GM19324 (cell line): Measurements from ENCODE around the gene UPK3BL2.
"Not testable (repeated sequence)": the region's sequence is repeated elsewhere in the genome, so short reads cannot be mapped to it uniquely, and the experiment has no call there.

Experiments
- ATAC-seq: cut with Tn5 transposase; IDR thresholded peaks from one replicate; pipeline ENCODE4 v1.9.1; 2021; ENCODE audit warnings: mild to moderate bottlenecking, moderate library complexity; ENCODE audit not compliant: unreplicated experiment, low FRiP score

UPK3BL2 gene

DNA sequence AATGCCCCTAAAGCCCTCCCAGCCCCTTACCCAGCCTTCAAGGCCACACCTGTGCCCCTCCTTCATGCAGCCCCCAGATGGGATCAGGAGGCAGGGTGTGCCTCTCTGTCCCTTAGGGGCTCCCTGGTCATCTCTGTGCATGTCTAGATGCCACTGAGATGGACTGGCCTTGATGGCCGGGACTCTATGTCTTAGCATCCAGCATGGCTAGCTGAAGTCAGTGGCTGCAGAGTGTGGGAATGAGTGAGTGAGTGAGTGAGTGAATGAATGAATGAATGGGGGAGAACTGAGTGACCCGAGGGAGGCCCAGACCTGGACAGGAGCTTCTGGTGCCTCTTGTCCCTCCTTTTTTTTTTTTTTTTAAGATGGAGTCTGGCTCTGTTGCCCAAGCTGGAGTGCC is 11.4 kb downstream of the UPK3BL2 start:
- ATAC-seq, result not testable (repeated sequence)

DNA sequence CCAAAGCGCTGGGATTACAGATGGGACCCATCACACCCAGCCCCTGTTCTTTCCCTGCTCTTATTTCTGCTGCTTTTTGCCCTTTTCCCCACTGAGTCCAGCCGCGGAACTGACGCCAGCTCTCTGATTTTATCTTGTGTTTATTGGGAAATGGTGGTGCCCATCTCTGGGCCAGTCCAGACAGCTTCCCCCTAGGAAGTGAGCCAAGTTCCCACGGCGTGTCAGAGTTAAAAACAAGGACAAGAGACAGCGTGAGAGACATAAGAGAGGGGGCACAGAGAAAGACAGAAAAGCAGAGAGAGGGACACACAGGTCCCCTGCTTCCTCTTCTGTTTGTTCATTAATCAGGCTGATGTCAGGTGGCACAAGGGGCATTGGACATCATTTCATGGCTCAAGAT is 11.9 kb downstream of the UPK3BL2 start:
- not testable (repeated sequence) for ATAC-seq

DNA sequence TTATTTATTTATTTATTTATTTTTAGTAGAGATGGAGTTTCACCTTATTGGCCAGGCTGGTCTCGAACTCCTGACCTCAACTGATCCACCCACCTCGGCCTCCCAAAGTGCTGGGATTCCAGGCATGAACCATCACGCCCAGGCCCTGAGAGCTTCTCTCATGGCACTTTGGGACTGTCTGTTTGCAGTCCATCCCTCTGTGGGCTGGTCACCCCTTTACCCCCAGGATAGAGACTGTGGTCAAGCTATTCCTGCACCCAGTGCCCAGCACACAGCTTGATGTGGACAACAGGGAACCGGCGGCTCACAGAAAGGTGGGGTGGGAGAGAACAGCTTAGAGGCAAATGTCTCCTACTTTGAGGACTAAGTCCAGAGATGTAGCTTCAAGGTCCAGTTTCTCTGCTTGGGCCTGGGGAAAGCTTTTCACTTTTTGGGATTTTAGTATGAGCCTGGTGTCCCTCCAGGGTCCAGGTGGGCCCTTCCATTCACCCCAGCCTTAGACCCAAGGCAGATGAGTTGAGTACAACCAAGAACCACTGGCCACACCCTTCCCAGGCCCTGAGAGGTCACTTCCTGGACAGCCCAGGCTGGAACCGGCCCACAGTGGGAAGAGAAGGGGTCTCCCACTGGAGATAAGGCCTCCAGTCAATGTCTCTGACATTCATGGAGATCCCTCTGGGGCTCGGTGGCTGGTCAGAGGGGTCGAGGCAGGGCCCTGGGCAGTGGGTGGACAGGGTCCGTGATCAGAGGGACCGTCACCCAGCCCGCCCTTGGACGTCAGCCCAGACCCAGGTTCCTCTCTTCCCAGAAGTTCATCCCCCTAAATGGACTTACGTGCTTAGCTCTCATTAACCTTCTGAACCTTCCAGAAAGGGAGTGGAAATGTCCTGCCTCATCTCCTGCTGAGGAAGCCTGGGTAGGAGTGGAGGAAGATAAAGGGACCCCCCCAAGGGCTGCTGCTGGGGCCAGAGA is 15.4 kb downstream of the UPK3BL2 start:
- not testable (repeated sequence) for ATAC-seq

DNA sequence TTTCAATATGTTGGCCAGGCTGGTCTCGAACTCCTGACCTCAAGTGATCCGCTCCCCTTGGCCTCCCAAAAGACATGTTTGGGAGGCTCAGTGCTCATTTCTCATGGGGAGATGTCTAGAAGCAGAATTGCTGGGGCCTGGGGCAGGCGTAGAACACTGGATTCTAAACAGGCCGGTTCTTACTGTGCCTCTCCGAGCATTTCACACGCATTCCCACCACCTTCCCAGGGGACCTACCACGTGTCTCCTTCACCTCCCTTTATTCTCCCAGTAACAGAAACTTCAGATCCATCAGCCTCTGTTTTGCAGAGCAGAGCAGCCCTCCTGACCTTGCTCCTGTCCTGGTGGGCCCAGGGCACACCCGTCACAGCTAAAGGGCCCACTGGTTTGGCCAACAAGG is 16.3 kb downstream of the UPK3BL2 start:
- ATAC-seq, result not testable (repeated sequence)

DNA sequence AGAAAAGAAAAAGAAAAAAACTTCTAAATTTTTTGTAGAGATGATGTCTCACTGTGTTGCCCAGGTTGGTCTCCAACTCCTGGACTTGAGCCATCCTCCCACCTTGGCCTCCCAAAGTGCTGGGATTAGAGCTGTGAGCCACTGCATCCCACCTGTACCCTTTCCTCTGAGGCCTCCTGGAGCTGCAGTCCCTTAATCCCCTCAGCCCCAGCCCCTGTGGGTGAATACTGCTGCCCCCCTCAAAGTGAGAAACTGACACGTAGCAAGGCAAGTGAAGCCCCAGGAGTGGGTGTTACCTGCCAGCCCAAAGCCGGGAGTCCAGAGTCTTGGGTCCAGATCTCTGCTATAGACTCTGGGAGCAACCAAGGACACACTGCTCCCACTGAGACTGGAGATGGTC is 18.7 kb downstream of the UPK3BL2 start:
- not testable (repeated sequence) for ATAC-seq

DNA sequence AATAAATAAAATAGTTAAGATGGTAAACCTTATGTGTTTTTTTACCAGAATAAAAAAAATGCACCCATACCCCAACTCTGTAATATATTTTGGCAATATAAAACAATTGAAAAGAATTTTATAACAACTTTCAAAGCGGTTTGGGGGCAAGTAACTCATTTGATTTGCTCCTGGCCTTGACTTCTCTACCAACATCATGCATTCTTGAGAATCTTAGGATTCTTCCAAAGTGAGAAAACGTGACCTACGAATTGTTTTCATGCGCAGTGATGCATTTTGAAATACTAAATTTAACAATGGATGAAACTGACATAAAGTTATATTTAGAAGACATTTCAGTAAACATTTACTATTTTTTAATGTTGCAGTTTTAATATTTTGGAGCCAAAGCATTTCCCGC is 22.7 kb downstream of the UPK3BL2 start:
- ATAC-seq, result not testable (repeated sequence)

DNA sequence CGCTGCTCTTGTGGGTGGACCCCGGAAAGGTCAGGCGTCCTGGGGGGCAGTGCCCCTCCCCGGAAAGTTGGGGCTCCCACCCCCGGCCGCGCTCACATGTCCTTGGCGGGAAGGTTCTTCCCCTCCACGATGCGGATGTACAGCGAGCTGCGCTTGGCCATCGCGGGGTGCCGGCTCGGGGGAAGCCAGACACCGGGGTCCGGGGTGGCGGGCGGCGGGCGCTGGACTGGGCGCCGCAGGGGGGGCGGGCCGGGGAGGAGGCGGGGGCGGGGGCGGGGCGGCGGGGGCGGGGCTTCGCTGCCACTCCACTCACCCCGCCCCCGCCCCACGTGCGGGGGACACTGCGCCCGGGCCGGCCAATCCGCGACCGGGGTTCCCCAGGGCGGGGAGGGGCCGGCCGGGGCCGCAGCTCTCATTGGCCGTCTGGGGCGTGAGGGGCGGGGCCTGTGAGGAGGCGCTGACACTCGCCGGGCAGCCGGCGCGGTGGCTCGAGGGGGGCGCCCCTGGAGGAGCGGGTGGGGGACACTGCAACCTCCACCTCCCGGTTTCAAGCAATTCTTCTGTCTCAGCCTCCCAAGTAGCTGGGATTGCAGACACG is 25.8 kb downstream of the UPK3BL2 start, which contains the start of gene RASA4B:
Gene RASA4B (minus strand): TSS at position 228 of the 598 bp plus-strand sequence. CDS start 67 bp downstream, at position 161.
- ATAC-seq, result peak; percentile 83

DNA sequence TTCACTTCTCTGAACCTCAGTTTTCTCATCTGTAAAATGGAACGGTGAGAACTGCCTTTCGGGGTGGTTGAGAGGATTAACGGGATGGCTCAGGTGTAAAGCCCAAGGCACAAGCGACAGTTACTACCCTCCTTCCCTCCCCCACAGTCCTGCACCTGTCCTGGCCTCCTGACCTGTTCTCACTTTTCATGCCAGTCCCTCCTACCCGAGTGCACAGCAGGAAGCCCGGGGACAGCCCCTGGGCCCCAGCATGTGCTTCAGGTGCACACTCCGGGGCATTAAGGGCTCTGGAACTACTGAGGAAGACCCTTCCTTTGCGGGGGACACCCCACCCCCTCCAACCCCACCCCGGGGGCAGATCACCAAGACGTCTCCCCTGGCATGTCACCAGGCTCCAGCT is 26.5 kb downstream of the UPK3BL2 start:
- ATAC-seq, result not testable (repeated sequence)

DNA sequence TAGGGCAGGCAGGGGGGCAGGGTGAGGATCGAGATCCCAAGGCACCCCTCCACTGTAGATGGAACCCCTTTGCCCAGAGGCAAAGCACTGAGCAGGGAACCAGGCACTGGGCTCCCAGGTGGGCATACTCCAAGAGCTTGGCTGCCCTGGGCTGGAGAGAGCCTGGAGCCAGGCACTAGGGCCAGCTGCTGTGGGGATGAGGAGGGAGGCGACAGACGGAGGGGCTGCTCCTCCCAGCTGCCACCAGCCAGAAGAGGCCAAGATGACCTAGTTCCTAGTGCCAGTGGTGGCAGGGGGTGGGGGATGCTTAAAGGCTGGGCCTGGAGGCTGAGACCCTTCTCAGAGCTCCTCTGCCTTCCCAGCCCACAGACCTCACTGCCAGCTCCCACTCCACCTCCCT is 27.6 kb downstream of the UPK3BL2 start:
- not testable (repeated sequence) for ATAC-seq

DNA sequence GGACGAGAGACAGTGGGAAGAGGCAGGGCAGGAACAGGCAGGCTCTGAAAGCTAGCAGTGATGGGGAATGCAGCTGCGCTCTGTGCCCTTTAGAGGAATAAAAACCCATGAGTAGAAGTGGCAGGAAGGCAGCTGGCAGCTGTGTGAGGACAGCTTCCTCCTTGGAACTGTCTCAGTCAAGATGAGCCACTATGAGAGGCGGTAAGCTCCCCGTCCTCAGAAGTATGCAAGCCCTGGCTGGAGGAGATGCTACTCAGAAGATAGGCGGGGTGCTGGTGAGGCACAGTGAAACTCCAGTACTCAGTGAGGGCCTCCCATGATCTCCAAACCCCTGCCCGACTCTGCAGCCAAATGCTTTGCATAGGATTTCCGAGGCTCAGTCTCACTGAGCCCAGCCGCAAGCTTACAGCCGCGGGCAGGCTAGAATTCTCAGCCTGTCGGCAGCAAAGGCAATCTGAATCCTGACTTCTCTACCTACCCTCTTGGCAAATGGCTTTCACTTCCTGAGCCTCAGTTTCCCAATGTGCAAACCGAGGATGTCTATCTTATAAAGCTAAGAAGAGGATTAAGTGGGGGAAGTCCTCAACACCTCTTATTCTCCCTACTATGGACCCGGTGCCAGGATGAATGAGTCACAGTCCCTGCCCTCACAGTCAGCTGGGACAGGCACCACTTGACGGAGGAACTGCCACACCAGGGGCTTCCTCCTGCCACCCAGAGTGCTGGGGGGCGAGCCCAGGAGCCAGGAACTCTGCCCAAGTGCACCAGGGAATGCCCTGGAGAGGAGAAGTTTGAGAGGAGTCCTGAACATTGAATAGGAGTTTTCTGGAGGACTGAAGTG is 28.4 kb downstream of the UPK3BL2 start:
- ATAC-seq, result peak; percentile 70

DNA sequence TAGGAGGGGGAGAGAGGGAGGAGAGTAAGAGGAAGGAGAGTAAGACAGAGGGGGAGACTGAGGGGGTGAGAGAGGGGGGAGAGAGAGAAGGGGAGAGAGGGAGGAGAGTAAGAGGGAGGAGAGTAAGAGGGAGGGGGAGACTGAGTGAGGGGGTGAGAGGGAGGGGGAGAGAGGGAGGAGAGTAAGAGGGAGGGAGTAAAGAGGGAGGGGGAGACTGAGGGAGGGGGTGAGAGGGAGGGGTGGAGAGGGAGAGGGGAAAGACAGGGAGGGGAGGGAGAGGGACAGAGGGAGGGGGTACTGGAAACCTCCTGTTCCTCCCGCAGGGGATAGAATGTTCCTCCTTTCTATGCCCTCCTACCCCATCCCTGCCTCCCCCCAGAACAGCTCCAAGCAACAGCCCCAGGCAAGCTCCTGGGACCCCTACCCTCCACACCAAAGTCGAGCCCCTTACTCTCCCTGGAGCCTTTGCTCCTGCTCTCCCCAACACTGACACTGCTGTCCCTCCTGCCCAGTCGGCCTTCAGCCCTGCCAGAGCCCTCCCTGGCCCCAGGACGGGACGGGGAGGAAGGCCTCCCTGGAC is 30.8 kb downstream of the UPK3BL2 start:
- not testable (repeated sequence) for ATAC-seq

DNA sequence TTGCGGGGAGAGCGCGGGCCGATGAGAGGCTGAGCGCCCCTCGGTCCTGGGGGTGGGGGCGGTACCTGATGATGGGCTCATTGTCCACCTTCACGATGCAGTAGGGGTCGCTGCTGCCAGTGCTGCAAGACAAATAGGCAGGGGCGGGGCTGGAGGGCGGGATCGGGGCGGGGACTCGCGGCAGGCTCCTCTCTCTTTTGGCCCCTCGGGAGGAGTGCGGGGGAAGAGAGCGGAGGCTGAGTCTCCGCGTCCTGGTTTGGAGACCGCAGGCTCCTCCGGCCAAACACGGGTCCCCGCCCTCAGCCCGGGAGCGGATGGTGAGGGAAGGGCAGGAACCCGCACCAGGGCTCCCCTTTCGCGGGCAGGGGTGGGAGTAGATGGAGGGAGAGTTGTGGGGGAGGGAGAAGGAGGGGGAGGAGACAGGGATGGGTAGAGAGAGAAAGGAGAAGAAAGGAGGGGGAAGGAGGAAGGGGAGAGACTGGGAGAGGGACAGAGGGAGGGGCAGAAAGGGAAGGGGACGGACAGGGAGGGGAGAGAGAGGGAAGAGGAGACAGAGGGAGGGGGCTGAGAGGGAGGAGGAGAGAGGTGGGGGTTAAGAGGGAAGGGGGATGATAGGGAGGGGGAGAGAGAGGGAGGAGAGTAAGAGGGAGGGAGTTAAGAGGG is 31.5 kb downstream of the UPK3BL2 start:
- ATAC-seq, result peak; percentile 33

DNA sequence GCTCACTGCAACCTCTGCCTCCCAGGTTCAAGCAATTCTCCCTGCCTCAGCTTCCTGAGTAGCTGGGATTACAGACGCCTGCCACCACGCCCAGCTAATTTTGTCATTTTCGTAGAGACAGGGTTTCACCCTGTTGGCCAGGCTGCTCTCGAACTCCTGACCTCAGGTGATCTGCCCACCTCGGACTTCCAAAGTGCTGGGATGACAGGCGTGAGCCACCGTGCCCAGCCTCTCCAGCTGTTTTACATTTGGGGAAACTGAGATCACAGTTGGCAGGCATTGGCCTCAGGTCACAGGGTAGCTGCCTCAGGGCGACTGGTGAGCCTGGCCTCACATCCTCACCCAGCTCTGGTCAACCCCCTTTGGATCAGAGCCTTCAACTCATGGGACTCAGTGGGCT is 32.9 kb downstream of the UPK3BL2 start:
- not testable (repeated sequence) for ATAC-seq

DNA sequence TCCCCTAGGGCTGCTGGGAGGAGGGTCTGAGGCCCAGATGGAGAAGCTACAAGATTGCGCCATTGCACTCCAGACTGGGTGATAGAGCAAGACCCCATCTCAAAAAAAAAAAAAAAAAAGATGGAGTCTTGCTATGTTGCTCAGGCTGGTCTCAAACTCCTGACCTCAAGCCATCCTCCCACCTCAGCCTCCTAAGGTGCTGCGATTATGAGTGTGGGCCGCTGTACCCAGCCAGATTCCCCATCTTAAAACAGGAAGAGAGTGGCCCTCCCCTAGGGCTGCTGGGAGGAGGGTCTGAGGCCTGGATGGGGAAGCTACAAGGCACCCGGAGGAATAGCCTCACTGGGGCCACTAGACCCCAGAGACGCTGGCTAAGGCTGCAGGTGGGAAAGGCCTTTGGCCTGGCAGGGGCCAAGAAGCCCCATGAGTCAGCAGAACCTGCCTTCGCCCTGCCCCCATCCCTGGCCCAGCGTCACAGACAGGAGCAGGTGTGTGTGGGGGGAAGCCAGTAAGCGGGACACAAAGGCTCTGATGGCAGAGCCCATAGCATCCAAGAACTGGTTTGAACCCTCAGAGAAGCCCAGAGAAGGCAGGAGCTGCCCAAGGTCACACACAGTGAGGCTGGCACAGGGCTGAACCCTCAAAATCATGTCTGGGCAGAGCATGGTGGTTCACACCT is 35.9 kb downstream of the UPK3BL2 start:
- not testable (repeated sequence) for ATAC-seq

DNA sequence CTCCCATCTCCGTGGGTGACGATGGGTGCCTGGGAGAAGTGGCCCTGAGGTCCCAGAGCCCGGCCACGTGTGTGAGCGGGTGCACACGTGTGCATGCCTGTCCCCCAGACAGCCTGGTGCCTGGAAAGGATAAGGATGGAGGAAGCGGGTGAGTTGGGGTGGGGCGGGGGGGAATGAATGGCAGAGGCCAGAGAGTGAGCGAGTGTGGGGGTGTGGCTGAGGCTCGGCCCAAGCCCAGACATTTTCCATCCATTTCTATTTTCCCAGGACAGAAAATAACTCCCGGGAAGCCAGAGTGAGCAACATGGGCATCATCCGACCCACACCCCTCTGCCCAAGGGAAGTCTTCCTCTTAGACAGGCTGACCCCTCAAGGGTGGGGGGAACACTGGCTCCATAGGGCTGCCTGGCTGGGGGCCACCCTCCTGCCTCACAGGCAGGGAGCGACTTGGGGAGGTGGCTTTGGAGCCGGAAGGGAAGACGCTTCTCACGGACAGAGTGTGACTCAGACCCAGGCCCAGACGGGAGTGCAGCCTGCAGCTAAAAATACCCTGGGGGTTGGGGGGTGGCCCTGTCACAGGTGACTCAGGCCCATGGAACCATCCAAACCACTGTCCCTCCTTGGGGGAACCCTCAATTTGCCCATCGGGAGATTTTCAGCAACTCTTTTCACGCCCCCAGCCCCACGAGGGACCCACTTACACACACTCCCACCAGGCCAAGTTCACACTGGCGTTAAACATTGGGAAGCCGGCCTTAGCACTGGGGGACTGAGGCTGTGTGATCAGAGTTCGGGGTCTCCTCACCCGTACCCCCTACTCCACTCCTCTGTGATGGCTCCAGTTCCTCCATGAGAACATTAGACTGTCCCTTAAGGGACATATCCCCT is 38.0 kb downstream of the UPK3BL2 start:
- not testable (repeated sequence) for ATAC-seq

DNA sequence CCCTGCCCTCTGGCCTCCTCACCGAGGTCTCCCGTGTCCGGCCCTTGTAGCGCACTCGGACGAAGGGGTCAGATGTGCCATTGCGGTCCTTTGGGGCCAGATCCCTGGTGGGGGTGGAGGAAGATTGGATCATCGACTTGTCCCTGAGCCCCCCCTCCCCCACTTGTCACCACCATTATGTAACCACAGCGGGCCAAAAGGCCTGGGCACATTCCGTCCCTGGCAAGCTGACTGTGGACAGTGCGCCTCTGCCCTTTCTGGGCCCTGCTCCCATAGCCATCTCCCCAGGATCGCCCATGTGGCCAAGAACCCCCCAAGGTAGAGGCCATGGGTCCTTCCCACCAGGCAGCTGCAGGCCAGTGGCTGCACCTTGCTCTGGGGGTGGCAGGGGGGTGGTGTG is 40.4 kb downstream of the UPK3BL2 start:
- not testable (repeated sequence) for ATAC-seq

DNA sequence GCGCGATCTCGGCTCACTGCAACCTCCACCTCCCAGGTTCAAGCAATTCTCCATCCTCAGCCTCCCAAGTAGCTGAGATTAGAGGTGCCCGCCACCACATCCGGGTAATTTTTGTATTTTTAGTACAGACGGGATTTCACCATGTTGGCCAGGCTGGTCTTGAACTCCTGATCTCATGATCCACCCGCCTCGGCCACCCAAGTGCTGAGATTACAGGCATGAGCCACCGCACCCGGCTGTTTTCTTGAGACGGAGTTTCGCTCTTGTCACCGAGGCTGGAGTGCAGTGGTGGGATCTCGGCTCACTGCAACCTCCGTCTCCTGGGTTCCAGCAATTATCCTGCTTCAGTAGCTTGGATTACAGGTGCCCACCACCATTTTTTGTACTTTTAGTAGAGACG is 45.2 kb downstream of the UPK3BL2 start:
- ATAC-seq, result not testable (repeated sequence)

DNA sequence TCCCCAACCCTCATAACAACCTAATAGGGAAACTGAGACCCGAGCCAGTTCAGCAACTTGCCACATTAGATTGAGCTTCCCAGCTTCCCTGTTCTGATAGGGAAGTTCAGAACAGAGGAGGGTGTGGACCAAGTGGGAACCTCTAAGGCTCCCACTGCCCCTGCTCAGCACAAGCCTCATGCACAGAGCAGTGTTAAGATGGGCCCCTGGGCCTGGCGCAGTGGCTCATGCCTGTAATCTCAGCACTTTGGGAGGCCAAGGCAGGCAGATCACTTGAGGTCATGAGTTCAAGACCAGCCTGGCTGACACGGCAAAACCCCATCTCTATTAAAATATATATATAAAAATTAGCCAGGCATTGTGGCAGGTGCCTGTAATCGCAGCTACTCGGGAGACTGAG is 46.2 kb downstream of the UPK3BL2 start:
- ATAC-seq, result not testable (repeated sequence)
